Karpas-422 (cell line): ENCODE results near the gene PCMT1. TPM values are rescaled to one million over a fixed set of nuclear protein-coding genes. Genes with fewer than 3 reads are reported as not detected.
"Not testable (repeated sequence)": the region's sequence is repeated elsewhere in the genome, so short reads cannot be mapped to it uniquely, and the experiment has no call there.

ENCODE experiments used
- DNase-seq: peaks from one replicate; pipeline ENCODE4 v3.0.0-alpha.2; 2015
- H2AFZ ChIP-seq: fragments of 200-600 bp; sonication (generic); 2 replicates; pipeline ENCODE4 v1.6.1; 2014; ENCODE audit warnings: antibody characterized with exemption, low read length, mixed read lengths
- H3K27ac ChIP-seq: fragments of 200-600 bp; sonication (generic); 2 replicates; pipeline ENCODE4 v1.5.1; 2014; ENCODE audit warnings: mild to moderate bottlenecking, low read length, moderate library complexity
- H3K27me3 ChIP-seq: fragments of 200-600 bp; sonication (generic); 2 replicates; pipeline ENCODE4 v1.6.1; 2014; ENCODE audit warnings: low read length, mixed read lengths
- H3K36me3 ChIP-seq: fragments of 200-600 bp; sonication (generic); 2 replicates; pipeline ENCODE4 v1.6.1; 2014; ENCODE audit warnings: low read length, mixed read lengths; ENCODE audit not compliant: insufficient read depth
- H3K4me1 ChIP-seq: fragments of 200-600 bp; sonication (generic); 2 replicates; pipeline ENCODE4 v1.6.1; 2014; ENCODE audit warnings: mild to moderate bottlenecking, low read length, mixed read lengths
- H3K4me2 ChIP-seq: fragments of 200-600 bp; sonication (generic); 2 replicates; pipeline ENCODE4 v1.6.1; 2014; ENCODE audit warnings: low read length, low read depth, mild to moderate bottlenecking; ENCODE audit not compliant: poor library complexity, severe bottlenecking
- H3K4me3 ChIP-seq: fragments of 200-600 bp; sonication (generic); 2 replicates; pipeline ENCODE4 v1.5.1; 2014; ENCODE audit warnings: mild to moderate bottlenecking, antibody characterized with exemption, low read length, mixed read lengths
- H3K79me2 ChIP-seq: fragments of 200-600 bp; sonication (generic); 2 replicates; pipeline ENCODE4 v1.6.1; 2014; ENCODE audit warnings: mild to moderate bottlenecking, low read length, mixed read lengths
- H3K9ac ChIP-seq: fragments of 200-600 bp; sonication (generic); 2 replicates; pipeline ENCODE4 v1.6.0; 2014; ENCODE audit warnings: low read length
- H3K9me2 ChIP-seq: fragments of 200-600 bp; sonication (generic), shearing (Covaris generic); replicated peaks from 2 replicates; pipeline ENCODE4 v1.6.0; 2014; ENCODE audit warnings: mild to moderate bottlenecking, low read length, moderate library complexity; ENCODE audit not compliant: insufficient read depth
- H3K9me3 ChIP-seq: fragments of 300-700, 200-600 bp; sonication (generic); 2 replicates; pipeline ENCODE4 v1.6.1; 2014; ENCODE audit warnings: low read length, mixed read lengths
- H4K20me1 ChIP-seq: fragments of 200-600 bp; sonication (generic); 2 replicates; pipeline ENCODE4 v1.6.1; 2014; ENCODE audit warnings: mild to moderate bottlenecking, antibody characterized with exemption, low read length, low read depth; ENCODE audit not compliant: insufficient read depth
- total RNA-seq: library from RNA; depleted of rRNA; stranded (reverse); fragments of >200 nt; shearing (Covaris generic); gene quantifications from 2 replicates; pipeline ENCODE4 v1.2.3, GENCODE V29; 2014; ENCODE audit warnings: low replicate concordance

PCMT1 gene
- total RNA-seq, 1 experiment from 2014 or later, result 79.1 TPM

DNA sequence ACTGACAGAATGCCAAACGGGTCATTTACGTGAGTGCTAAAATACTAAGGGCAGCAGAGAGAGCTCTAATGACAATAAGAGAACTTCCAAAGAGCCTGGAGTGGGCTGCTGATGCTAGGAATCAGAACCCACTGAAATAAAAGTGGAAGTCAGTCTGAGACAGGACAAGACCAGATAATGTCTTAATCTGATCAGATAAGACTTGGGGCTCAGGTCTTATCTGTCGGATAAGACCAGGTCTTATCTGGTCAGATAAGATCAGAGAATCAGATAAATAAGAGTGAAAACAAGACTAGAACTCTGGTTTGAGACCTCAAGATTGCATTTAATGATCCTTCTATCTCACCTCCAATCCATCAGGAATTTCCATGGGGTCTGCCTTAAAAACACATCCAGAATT is 96.0 kb downstream of the PCMT1 start:
- Histone ChIP-seq H3K36me3 (no peaks in the 10 kb centered on the region), H3K4me2 (no peak overlapping the region), H3K4me3 (no peak overlapping the region), H3K4me1 (no peaks in the 10 kb centered on the region), H3K27me3 (no peaks in the 10 kb centered on the region), H3K9me3 (no peaks in the 10 kb centered on the region), H3K27ac (no peak overlapping the region), H3K9me2 (no peaks in the 10 kb centered on the region), H3K9ac (no peak overlapping the region), H4K20me1 (no peaks in the 10 kb centered on the region), H3K79me2 (no peaks in the 10 kb centered on the region), H2AFZ (no peak overlapping the region)
- no peak for DNase-seq

DNA sequence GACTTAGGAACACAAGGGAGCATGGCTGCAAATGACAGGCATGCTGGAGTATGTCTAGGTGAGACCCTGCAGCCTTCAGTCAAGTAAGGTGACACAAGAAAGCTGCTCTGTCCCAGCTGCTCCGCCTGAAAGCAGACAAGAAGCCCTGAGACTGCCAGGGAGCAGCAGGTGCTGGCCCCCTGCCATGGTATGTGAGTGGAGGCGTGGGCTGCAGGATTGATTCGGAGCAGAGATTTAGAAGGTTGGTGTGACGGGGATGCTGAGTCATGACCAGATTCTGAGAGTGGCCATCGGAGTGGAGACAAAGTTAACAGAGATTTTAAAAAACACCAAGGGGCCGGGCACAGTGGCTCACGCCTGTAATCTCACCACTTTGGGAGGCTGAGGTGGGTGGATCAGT is 96.8 kb downstream of the PCMT1 start:
- no peaks in the 10 kb centered on the region for H3K4me1 ChIP-seq
- H3K9me3 ChIP-seq, result no peaks in the 10 kb centered on the region
- H3K9me2 ChIP-seq, result no peaks in the 10 kb centered on the region
- no peak overlapping the region for H3K9ac ChIP-seq
- H3K79me2 ChIP-seq, result no peaks in the 10 kb centered on the region
- no peaks in the 10 kb centered on the region for H3K36me3 ChIP-seq
- H3K27me3 ChIP-seq, result no peaks in the 10 kb centered on the region
- no peak for DNase-seq
- no peaks in the 10 kb centered on the region for H4K20me1 ChIP-seq
- H3K27ac ChIP-seq, result no peak overlapping the region
- H3K4me2 ChIP-seq, result no peak overlapping the region
- no peak overlapping the region for H2AFZ ChIP-seq
- no peak overlapping the region for H3K4me3 ChIP-seq

DNA sequence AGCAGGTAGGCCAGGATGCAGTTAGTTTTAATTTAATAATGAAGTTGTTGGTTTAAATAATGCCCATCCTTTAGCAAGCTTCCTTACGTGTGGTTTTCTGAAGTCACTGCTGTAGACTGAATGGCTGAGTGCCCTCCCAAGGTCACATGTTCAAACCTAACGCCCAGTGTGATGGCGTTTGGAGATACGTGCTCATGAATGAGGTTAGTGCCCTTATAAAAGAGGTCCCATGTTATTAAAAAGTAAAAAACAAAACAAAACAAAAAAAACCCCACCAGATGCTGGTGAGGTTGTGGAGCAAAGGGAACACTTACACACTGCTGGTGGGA is 98.4 kb downstream of the PCMT1 start:
- no peak overlapping the region for H3K9ac ChIP-seq
- H4K20me1 ChIP-seq, result no peaks in the 10 kb centered on the region
- DNase-seq, result no peak
- no peaks in the 10 kb centered on the region for H3K9me2 ChIP-seq
- no peak overlapping the region for H3K4me3 ChIP-seq
- no peaks in the 10 kb centered on the region for H3K79me2 ChIP-seq
- H2AFZ ChIP-seq, result no peak overlapping the region
- no peaks in the 10 kb centered on the region for H3K4me1 ChIP-seq
- H3K9me3 ChIP-seq, result no peaks in the 10 kb centered on the region
- H3K36me3 ChIP-seq, result no peaks in the 10 kb centered on the region
- no peak overlapping the region for H3K27ac ChIP-seq
- no peak overlapping the region for H3K4me2 ChIP-seq
- H3K27me3 ChIP-seq, result no peaks in the 10 kb centered on the region

DNA sequence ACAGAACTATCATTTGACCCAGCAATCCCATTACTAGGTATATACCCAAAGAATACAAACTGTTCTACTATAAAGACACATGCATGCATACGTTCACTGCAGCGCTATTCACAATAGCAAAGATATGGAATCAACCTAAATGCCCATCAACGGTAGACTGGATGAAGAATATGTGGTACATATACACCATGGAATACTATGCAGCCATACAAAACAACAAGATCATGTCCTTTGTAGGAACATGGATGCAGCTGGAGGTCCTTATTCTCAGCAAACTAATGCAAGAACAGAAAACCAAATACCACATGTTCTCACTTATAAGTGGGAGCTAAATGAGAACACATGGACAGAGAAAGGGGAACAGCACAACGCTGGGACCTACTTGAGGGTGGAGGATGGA is 98.8 kb downstream of the PCMT1 start:
- not testable (repeated sequence) for H3K4me3 ChIP-seq, H3K4me1 ChIP-seq, H3K36me3 ChIP-seq, H3K9me2 ChIP-seq, H3K79me2 ChIP-seq, H3K4me2 ChIP-seq, H4K20me1 ChIP-seq, H3K27me3 ChIP-seq, H3K9me3 ChIP-seq, H2AFZ ChIP-seq, DNase-seq, H3K9ac ChIP-seq, H3K27ac ChIP-seq

DNA sequence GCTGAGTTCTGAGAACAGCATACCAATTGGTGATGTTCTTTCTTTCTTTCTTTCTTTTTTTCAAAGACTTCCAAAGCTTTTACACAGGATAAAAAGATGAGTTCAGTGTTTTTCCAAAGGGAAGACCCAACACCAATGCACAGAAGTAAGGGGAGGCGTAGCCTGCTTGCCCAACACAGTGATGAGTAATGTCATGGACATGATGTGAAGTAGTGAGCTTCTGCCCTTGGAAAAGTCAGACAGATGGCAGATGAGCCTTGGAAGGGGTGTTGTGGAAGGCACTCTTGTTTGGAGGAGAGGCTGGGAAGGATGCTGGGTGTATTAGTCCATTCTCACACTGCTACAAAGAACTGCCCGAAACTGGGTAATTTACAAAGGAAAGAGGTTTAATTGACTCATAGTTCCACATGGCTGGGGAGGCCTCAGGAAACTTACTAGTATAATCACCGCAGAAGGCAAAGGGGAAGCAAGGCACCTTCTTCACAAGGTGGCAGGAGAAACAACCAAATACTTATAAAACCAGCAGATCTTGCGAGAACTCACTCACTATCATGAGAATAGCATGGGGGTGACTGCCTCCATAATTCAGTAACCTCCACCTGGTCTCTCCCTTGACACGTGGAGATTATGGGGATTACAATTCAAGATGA is 102.0 kb downstream of the PCMT1 start:
- no peaks in the 10 kb centered on the region for H3K9me2 ChIP-seq
- H3K27me3 ChIP-seq, result no peaks in the 10 kb centered on the region
- no peak overlapping the region for H3K4me2 ChIP-seq
- H2AFZ ChIP-seq, result no peak overlapping the region
- no peaks in the 10 kb centered on the region for H3K36me3 ChIP-seq
- H4K20me1 ChIP-seq, result no peaks in the 10 kb centered on the region
- H3K79me2 ChIP-seq, result no peaks in the 10 kb centered on the region
- H3K27ac ChIP-seq, result no peak overlapping the region
- no peak overlapping the region for H3K9ac ChIP-seq
- no peaks in the 10 kb centered on the region for H3K9me3 ChIP-seq
- DNase-seq, result no peak
- no peak overlapping the region for H3K4me3 ChIP-seq
- H3K4me1 ChIP-seq, result no peaks in the 10 kb centered on the region

DNA sequence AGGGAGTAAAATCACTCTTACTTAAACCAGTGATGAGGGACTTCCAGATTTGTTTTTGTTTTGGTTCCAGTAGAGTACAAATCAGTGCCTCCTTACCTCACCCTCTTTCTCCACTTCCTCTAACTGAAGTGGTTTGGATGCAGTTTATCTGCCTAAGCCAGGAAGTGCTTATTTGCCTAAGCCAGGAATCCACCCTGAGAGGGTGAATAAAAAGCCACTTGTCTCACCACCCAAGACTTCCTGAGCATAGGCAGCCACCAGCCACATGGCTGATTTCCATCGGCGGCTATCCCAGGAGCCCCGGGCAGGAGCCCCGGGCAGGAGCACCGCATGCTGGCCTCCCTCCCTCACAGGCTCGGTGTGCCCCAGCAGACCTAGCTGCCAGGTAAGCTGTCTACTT is 102.6 kb downstream of the PCMT1 start:
- Histone ChIP-seq H3K36me3 (no peaks in the 10 kb centered on the region), H3K27ac (no peak overlapping the region), H3K4me3 (no peak overlapping the region), H3K9me3 (no peaks in the 10 kb centered on the region), H3K79me2 (no peaks in the 10 kb centered on the region), H3K27me3 (no peaks in the 10 kb centered on the region), H2AFZ (no peak overlapping the region), H4K20me1 (no peaks in the 10 kb centered on the region), H3K9me2 (no peaks in the 10 kb centered on the region), H3K9ac (no peak overlapping the region), H3K4me2 (no peak overlapping the region), H3K4me1 (no peaks in the 10 kb centered on the region)
- no peak for DNase-seq

DNA sequence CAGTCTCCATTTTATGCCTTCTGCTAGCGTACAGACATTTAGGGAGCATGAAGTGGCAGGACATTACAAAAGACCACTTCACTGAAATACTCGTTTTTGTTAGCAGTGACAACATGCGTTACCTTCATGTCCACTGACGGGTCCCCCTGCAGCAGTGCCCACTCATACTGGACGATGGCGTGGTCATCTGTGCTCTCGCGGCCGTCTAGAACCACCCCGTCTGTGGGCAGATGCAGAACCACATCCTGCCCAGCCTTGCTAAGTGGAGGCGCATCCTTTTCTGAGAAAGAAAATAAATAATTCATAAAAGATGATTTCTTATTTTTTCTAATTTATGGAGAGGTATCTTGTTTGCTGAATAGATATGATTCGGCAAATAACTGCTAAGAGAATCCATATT is 103.3 kb downstream of the PCMT1 start:
- H3K4me2 ChIP-seq, result no peak overlapping the region
- no peaks in the 10 kb centered on the region for H4K20me1 ChIP-seq
- no peaks in the 10 kb centered on the region for H3K4me1 ChIP-seq
- H3K79me2 ChIP-seq, result no peaks in the 10 kb centered on the region
- H3K9ac ChIP-seq, result no peak overlapping the region
- no peak overlapping the region for H3K4me3 ChIP-seq
- no peaks in the 10 kb centered on the region for H3K27me3 ChIP-seq
- H3K36me3 ChIP-seq, result no peaks in the 10 kb centered on the region
- H3K9me2 ChIP-seq, result no peaks in the 10 kb centered on the region
- DNase-seq, result no peak
- no peak overlapping the region for H3K27ac ChIP-seq
- H3K9me3 ChIP-seq, result no peaks in the 10 kb centered on the region
- no peak overlapping the region for H2AFZ ChIP-seq

DNA sequence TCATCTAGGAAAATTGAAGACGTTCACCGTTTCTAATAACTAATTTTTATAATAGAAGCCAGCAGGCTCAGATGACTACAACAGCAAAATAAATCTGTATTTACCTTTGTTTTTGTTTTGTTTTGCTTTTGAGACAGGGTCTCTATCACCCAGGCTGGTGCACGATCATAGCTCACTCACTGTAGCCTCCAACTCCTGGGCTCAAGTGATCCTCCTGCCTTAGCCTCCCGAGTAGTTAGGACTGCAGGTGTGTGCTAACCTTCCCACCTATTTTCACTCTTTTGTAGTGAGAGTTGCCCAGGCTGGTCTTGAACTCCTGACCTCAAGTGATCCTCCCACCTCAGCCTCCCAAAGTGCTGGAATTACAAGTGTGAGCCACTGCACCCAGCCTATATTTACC is 104.5 kb downstream of the PCMT1 start:
- H3K27me3 ChIP-seq, H4K20me1 ChIP-seq, H3K4me3 ChIP-seq, H3K9ac ChIP-seq, H3K79me2 ChIP-seq, H3K9me3 ChIP-seq, H3K27ac ChIP-seq, H3K36me3 ChIP-seq, H3K4me1 ChIP-seq, DNase-seq, H2AFZ ChIP-seq, H3K4me2 ChIP-seq, H3K9me2 ChIP-seq: not testable (repeated sequence)

DNA sequence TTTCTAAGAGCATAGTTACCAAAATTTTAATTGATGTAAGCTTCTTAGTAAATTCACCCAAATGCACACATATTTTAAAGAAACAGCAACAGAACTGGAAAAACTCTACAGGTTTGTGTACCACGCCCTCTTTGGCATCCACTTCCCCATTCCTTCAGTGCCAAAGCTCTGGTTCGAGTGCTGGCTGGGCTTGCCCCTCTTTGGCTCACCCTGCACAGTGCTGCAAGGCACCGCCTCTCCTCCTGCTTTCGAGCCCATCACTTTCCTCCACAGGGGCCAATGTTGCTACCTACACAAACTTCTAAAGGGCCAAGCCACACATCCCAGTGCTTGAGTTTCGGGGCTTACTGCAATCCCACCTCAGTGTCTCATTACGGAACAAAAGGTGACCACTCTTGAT is 105.0 kb downstream of the PCMT1 start:
- Histone ChIP-seq H3K4me2 (no peak overlapping the region), H3K27ac (no peak overlapping the region), H3K79me2 (no peaks in the 10 kb centered on the region), H2AFZ (no peak overlapping the region), H3K9me3 (no peaks in the 10 kb centered on the region), H3K4me1 (no peaks in the 10 kb centered on the region), H3K4me3 (no peak overlapping the region), H4K20me1 (no peaks in the 10 kb centered on the region; the same call in 1 of the 2 replicates), H3K27me3 (no peaks in the 10 kb centered on the region), H3K9me2 (no peaks in the 10 kb centered on the region), H3K9ac (no peak overlapping the region), H3K36me3 (no peaks in the 10 kb centered on the region)
- DNase-seq, result no peak
